ENCODE results near the gene ABI2. TPM values are rescaled to one million over a fixed set of nuclear protein-coding genes. Genes with fewer than 3 reads are reported as not detected.

ABI2 gene
- total and polyA plus RNA-seq, 4 donors: 5.4 to 10.5 (median 7.6) TPM

- TF ChIP-seq RXRA (IDR thresholded peaks at IDR 0.05) (no peak), CTCF (IDR thresholded peaks at IDR 0.05; ENCODE audit: low read depth, low read length, missing input control) (no peak)
- Histone ChIP-seq H3K27me3 (ENCODE audit: control insufficient read depth in 4 of 4, insufficient read depth in 4 of 4, low read length in 3 of 4) (no peaks in the 10 kb centered on the region), H3K4me3 (ENCODE audit: low read depth in 1 of 3, low read length in 3 of 3) (no peak overlapping the region), H3K9me3 (ENCODE audit: control insufficient read depth in 4 of 4, low read length in 3 of 4) (no peaks in the 10 kb centered on the region), H3K4me1 (ENCODE audit: control insufficient read depth in 4 of 4, insufficient read depth in 4 of 4, low read length in 3 of 4) (no peaks in the 10 kb centered on the region), H3K27ac (ENCODE audit: low read depth in 1 of 2, low read length in 2 of 2) (no peak overlapping the region), H3K36me3 (ENCODE audit: control insufficient read depth in 4 of 4, insufficient read depth in 3 of 4, low read depth in 1 of 4, low read length in 3 of 4) (peaks cover 0 to 6% (median under 1%) of the 10 kb centered on the region in 4 donors), H3K9ac (ENCODE audit: low read depth in 1 of 2, low read length in 2 of 2) (no peak overlapping the region)
- DNase-seq (ENCODE audit: low spot score): no peak
- 96% methylated on average over 9 of the region's 9 CpGs for WGBS
Measured at GRCh38 chr2:203394519-203395227, 66.5 kb downstream of the ABI2 start.

- Histone ChIP-seq H3K9ac (ENCODE audit: low read depth in 1 of 2, low read length in 2 of 2) (no peak overlapping the region), H3K4me1 (ENCODE audit: control insufficient read depth in 4 of 4, insufficient read depth in 4 of 4, low read length in 3 of 4) (no peaks in the 10 kb centered on the region), H3K27me3 (ENCODE audit: control insufficient read depth in 4 of 4, insufficient read depth in 4 of 4, low read length in 3 of 4) (no peaks in the 10 kb centered on the region), H3K9me3 (ENCODE audit: control insufficient read depth in 4 of 4, low read length in 3 of 4) (no peaks in the 10 kb centered on the region), H3K36me3 (ENCODE audit: control insufficient read depth in 4 of 4, insufficient read depth in 3 of 4, low read depth in 1 of 4, low read length in 3 of 4) (peaks cover 0 to 6% (median under 1%) of the 10 kb centered on the region in 4 donors), H3K4me3 (ENCODE audit: low read depth in 1 of 3, low read length in 3 of 3) (no peak overlapping the region), H3K27ac (ENCODE audit: low read depth in 1 of 2, low read length in 2 of 2) (no peak overlapping the region)
- DNase-seq (ENCODE audit: low spot score): no peak
- 98% methylated on average over 2 of the region's 2 CpGs for WGBS
- TF ChIP-seq JUND (IDR thresholded peaks at IDR 0.05) (no peak), HNF4A (conservative IDR thresholded peaks at IDR 0.05) (no peak), ATF3 (IDR thresholded peaks at IDR 0.05) (no peak), REST (IDR thresholded peaks at IDR 0.05) (no peak), RAD21 (IDR thresholded peaks at IDR 0.05) (no peak), FOXA2 (IDR thresholded peaks at IDR 0.05) (no peak), RXRA (IDR thresholded peaks at IDR 0.05) (no peak), MAX (IDR thresholded peaks at IDR 0.05) (no peak), FOXA1 (IDR thresholded peaks at IDR 0.05) (no peak), YY1 (IDR thresholded peaks at IDR 0.05) (no peak), HNF4G (IDR thresholded peaks at IDR 0.05) (no peak), NR2F2 (IDR thresholded peaks at IDR 0.05) (no peak), SP1 (IDR thresholded peaks at IDR 0.05) (no peak), ZBTB33 (IDR thresholded peaks at IDR 0.05) (no peak), CTCF (IDR thresholded peaks at IDR 0.05; ENCODE audit: low read depth, low read length, missing input control) (no peak), GABPA (IDR thresholded peaks at IDR 0.05 in 1 of 2, conservative IDR thresholded peaks at IDR 0.05 in 1 of 2) (no peak), TAF1 (conservative IDR thresholded peaks at IDR 0.05) (no peak), EGR1 (IDR thresholded peaks at IDR 0.05; ENCODE audit: low read depth in 2 of 2) (no peak)
Measured at GRCh38 chr2:203395858-203396257, 67.7 kb downstream of the ABI2 start.

Measured in liver (tissue), 9 donors.